ENCODE measurements around the gene KCNQ2.

KCNQ2 gene

GRCh38 chr20:63400486-63401210 lies 71.8 kb downstream of the KCNQ2 start:
- no peak for DNase-seq

GRCh38 chr20:63399596-63400375 lies 72.7 kb downstream of the KCNQ2 start:
- DNase-seq = no peak

- no peak for DNase-seq
Observed at GRCh38 chr20:63398744-63399514, 73.5 kb downstream of the KCNQ2 start.

GRCh38 chr20:63397946-63398450 lies 74.5 kb downstream of the KCNQ2 start:
- no peak for DNase-seq

- DNase-seq = no peak
Observed at GRCh38 chr20:63397155-63397843, 75.2 kb downstream of the KCNQ2 start.

- no peak for DNase-seq
Observed at GRCh38 chr20:63396300-63396699, 76.2 kb downstream of the KCNQ2 start.

- no peak for DNase-seq
Observed at GRCh38 chr20:63395723-63396122, 76.7 kb downstream of the KCNQ2 start.

GRCh38 chr20:63394920-63395455 lies 77.5 kb downstream of the KCNQ2 start:
- DNase-seq = no peak

GRCh38 chr20:63394069-63394919 lies 78.2 kb downstream of the KCNQ2 start:
- no peak for DNase-seq

- DNase-seq = no peak
Observed at GRCh38 chr20:63393566-63393965, 78.9 kb downstream of the KCNQ2 start.

- DNase-seq = no peak
Observed at GRCh38 chr20:63392465-63393365, 79.7 kb downstream of the KCNQ2 start.

GRCh38 chr20:63387917-63388316 lies 84.5 kb downstream of the KCNQ2 start:
- DNase-seq = no peak

GRCh38 chr20:63387393-63387792 lies 85.1 kb downstream of the KCNQ2 start:
- DNase-seq = no peak

- no peak for DNase-seq
Observed at GRCh38 chr20:63386491-63386890, 86.0 kb downstream of the KCNQ2 start.

- no peak for DNase-seq
Observed at GRCh38 chr20:63385819-63386218, 86.6 kb downstream of the KCNQ2 start.

- no peak for DNase-seq
Observed at GRCh38 chr20:63384336-63384735, 88.1 kb downstream of the KCNQ2 start.

- DNase-seq = no peak
Observed at GRCh38 chr20:63383556-63383955, 88.9 kb downstream of the KCNQ2 start.

- DNase-seq = no peak
Observed at GRCh38 chr20:63382551-63383300, 89.7 kb downstream of the KCNQ2 start.

- no peak for DNase-seq
Observed at GRCh38 chr20:63381781-63382431, 90.5 kb downstream of the KCNQ2 start.
